NCI-H1694 treated with DMSO at 0.1 percent for 48 hours (cell line): ENCODE data around the gene CIAO1.
"Not testable (repeated sequence)": the region's sequence is repeated elsewhere in the genome, so short reads cannot be mapped to it uniquely, and the experiment has no call there.

Experiments
- DNase-seq: peaks from one replicate; lab custom pipeline; 2025; lab: John Stamatoyannopoulos, UW

The CIAO1 gene

DNA sequence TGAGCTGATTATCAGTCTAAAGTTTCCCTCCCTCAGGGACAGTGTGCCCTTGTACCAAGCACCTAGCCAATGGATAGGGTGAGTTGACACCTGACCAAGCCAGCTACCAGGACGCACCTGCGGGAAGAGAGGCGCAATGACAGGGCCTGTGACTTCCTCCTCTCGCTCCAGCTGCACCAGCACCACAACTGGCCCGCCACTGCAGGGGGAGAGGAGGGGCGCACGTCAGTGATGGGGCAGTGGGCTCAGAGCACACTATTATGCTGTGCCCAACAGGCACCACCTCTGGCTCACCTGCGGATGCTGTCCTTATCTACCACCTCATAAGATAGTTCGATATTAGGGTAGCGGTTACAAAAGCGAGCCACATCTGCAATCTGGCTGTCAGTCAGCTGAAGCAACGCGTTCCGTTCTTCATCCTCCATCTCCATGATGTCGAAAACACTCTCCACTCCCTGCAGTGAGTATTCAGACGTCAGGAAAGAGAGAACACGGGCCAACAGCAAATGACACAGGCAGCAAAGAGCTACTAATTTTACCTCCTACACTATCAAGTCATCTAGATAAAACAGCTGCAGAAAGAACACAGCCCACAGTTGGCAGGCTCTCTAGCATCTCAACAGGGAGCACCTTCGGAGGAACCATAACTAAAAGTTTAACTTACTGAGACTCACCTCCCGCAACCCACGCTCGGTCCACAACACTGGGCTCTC, 10.9 kb downstream of the CIAO1 start:
- DNase-seq, result no peak

DNA sequence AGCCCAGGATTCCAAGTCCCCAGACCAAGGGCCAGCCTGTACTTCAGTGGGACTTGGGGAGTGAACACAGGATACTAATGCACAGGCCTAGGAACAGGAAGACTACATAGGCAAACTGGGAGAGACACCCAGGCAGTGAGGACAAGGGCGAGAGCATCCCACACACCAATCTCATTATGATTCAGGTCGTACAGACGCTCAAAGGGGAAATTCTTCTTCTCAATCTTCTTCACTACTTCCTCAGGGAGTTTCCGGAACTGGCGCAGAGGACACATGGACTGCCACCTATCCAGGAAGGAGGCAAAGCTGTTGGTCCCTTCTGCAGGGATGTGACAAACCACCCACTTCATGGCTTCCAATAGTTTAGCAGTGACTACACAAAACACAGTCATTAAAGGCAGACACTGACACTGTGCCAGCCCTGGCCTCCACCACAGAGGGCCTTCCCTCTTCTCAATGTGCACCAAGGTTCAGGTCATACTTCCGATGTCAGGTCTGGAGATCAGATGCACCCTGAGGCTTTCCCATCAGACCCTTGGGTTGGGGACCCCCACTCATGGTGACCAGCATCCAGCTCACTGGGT, 21.3 kb downstream of the CIAO1 start:
- DNase-seq, result no peak

DNA sequence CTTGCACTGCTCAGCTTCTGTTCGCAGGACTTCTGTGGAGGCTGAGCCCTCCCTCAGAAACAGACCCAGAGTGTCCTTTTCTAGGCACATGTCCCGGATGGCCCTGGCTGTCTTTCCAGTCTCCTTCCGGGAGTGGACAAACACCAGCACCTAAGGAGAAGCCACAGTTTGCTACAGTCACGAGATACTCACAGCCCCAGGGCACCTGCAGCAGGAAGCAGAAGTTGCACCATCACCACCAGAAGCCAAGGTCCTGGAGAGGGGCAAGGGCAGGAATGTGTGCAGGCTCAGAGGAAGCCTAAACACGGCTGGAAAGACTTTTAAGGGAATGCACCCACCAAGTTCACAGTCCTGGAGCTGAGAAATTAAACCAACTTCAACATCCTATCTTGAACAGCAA, 25.7 kb downstream of the CIAO1 start:
- DNase-seq, result no peak

DNA sequence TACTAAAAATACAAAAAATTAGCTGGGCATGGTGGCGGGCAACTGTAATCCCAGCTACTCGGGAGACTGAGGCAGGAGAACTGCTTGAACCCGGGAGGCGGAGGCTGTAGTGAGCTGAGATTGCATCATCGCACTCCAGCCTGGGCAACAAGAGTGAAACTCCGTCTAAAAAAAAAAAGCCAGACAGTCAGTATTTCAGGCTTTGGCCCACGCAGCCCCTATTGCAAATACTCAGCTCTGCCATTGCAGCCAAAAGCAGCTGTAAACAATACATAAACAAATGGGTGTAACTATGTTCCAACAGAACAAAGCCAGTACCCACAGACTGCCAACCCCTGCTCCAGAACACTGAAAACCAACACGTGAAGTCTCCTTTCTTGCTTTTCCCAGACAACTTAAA, 28.2 kb downstream of the CIAO1 start:
- DNase-seq, result not testable (repeated sequence)

- no peak for DNase-seq
Measured at GRCh38 chr2:96296925-96297324, 30.9 kb downstream of the CIAO1 start.

DNA sequence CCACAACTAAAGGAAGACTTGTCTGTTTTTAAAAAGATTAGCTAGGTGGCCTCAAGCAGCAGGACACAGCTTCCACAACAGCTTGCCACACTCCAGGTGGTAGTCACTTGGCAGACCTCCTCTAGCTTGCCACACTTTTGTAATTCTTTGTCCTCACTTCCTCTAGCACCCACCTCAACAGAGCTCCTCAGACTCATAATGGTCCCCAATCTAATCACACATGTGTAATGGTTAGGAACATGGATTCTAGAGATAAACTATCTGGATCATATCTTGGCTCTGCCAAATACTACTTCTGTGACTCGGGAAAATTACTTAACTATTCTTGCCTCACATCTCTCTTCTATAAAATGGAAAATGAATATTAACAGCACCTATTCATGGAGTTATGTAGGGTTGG, 35.8 kb downstream of the CIAO1 start:
- DNase-seq, result no peak

DNA sequence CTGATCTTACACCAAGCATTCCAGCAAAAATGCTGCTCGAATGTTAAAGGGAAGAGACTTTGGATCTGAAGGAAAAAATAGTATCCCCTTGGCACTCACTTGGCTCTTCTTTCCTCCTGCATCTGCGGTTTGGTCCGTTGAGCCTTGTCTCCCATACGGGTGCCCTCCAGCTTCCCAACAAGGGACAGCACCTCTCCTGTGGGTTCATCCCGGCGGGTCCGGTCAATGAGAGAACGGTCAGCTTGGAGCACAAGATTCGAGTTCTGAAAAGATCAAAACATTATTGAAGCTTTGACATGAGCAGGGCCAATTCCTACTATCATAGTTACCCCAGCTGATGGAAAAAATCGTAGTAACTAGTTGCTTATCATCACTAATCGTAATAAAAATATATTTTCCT, 38.6 kb downstream of the CIAO1 start:
- DNase-seq, result no peak

DNA sequence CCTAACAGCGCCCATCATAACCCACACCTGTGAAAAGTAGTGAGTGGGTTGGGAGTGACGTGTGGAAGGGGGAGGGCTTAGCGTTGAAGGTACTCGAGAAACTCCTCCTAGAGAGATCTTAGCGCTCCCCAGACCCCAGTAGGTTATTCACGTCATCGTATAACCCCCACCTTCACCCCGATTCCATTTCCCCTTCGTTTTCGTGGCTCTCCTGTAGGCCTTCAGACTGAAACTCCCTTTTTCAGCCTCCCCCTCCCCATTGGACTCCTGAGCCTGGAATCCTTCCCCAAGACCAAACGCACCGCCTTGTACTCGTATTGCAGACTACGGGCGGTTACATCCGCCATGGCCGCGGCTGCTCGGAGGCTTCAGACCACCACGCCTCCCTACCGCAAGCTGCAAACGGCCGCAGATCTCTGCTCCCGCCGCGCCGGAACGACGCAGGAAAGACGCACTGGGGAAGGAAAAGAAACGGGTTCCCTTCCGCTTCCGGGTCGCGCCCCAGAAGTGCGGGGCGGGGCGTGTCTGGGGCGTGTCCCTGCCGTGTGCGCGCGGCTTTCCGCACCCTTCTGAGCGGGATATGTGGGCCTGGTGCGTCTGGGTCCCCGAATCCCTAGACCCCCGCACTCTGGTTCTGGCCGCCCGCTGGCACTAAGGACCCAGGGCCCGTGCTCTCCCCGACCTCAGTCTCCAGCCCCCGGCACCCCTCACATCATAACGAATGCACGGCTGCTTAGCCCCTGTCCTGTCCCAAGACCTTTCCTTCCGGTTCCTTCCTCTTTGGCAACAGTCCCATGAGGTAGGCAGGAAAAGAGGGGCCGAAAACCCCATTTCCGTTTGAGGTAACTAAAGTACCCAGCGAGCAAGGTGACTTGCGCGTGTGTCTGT, 39.3 kb downstream of the CIAO1 start, which contains the start of gene SNRNP200:
Gene SNRNP200 (minus strand): TSS at position 456 of the 888 bp plus-strand sequence. CDS start 109 bp downstream, at position 347.
- peak; percentile 81 for DNase-seq

- no peak for DNase-seq
Measured at GRCh38 chr2:96305979-96306308, 39.9 kb downstream of the CIAO1 start.

DNA sequence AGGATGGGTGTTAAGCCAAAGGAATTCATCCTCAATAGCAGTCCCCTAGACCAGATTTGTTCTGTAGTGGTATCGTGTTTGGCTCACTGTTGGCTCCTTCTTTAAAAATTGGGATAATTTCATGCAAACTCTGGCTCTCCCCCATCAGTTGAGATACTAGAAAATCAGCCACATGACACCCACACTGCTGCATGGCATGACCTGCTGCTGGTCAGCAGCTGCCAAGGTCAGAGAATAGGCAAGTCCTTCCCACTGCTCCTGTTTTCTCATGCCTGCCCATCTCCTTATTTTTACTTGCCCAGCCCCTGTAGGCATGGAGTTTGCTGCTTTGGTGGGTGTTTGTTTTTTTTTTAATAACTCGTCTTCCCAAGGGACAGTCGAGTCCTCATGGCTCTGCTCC, 40.3 kb downstream of the CIAO1 start:
- DNase-seq, result no peak

GRCh38 chr2:96308248-96308647, 42.2 kb downstream of the CIAO1 start:
- DNase-seq, result no peak

DNA sequence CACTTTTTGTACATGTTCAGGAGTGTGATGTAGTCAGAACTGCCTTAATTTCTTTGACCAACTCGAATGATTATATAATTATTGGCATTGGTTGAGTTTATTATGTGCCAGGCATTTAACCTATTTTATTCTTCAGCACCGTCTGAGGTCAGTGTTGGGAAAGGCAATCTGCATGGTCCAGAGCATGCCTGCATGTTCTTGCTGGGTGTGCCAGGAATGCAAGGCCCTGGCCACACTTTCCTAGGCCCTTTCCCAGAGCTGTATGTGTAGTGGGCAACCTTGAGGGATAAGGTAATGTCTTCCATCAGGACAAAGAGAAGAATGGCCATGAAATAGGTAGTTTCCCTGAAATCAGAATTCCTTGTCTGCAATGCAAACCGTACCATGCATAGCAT, 49.0 kb downstream of the CIAO1 start:
- DNase-seq, result no peak

- no peak for DNase-seq
Measured at GRCh38 chr2:96315400-96316071, 49.5 kb downstream of the CIAO1 start.

GRCh38 chr2:96316999-96317398, 51.0 kb downstream of the CIAO1 start:
- DNase-seq, result no peak

- no peak for DNase-seq
Measured at GRCh38 chr2:96317584-96317997, 51.6 kb downstream of the CIAO1 start.

DNA sequence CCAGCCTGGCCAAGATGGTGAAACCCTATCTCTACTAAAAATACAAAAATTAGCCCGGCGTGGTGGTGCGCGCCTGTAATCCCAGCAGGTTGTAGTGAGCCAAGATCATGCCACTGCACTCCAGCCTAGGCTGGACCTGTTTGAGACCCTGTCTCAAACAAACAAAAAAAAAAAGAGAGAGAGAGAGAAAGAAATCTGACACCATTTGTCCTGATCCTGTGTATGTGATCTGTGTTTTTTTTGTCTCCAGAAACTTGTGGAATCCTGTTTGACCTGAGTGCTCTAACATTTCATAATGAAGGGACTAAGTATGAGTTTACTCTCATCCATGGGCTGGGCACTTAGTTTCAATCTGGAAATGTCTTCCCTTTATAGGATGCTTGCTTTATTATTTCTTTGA, 52.7 kb downstream of the CIAO1 start:
- DNase-seq, result no peak

- no peak for DNase-seq
Measured at GRCh38 chr2:96319396-96319795, 53.4 kb downstream of the CIAO1 start.

- no peak for DNase-seq
Measured at GRCh38 chr2:96320326-96320725, 54.3 kb downstream of the CIAO1 start.

DNA sequence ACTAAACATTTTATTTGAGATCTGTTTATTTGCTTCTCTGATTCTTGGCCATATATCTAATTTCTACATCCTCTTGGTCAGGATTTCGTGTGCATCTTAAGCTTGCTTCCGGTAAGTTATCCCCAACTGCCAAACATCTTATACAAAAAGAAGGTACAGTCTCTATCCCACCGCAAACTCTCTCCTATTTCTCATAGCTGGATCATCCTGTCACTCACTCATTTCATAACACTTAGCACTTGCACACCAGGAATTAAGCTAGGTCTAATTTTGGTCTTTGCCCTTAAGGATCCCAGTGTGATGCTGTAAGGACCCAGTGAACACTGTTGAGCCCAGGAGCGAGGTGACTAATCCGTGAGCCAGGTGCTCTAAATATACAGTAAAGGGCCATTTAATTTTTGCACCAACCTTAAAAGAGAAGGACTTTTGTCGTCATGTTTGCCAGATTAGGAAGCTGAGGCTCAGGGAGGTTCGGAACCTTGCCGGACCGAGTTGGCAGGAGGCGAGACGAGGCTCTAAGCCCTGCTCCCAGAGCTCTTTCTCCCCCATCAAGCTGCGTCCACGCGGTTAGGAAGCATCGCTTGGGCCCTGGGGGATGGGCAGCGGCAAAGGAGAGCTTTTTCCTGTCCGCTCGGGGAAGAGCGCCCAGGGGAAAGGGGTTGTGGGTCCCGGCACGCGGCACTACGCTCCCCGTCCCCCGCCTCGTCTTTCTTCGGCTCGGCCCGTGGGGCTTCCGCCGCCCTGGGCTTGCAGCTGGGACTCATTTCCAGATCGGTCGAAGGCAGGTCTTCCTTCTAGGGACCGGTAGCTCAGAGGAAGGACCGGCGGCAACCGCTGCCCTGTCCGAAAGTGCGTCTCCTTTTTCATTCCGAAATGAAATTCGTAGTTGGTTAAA, 55.0 kb downstream of the CIAO1 start:
- no peak for DNase-seq
